HK-2 (cell line): ENCODE results near the gene NUP155.
"Not testable (repeated sequence)": the region's sequence is repeated elsewhere in the genome, so short reads cannot be mapped to it uniquely, and the experiment has no call there.

Source experiments
- DNase-seq: peaks from one replicate; pipeline ENCODE4 v3.0.0-alpha.2; 2018; ENCODE audit not compliant: unreplicated experiment

The NUP155 gene

GRCh38 chr5:37370864-37371726 lies at the start of gene NUP155:
Gene NUP155 (minus strand): TSS chr5:37371106. CDS start chr5:37370977, 129 bp downstream.
- DNase-seq = peak; percentile 92

- DNase-seq = peak; percentile 27
These were observed 46.4 kb upstream of the NUP155 start for GRCh38 chr5:37417347-37417746.

- DNase-seq = not testable (repeated sequence)
These were observed 44.5 kb upstream of the NUP155 start for GRCh38 chr5:37415456-37415855.

- DNase-seq = no peak
These were observed 41.6 kb upstream of the NUP155 start for GRCh38 chr5:37412515-37412914.

GRCh38 chr5:37400501-37400900 lies 29.6 kb upstream of the NUP155 start:
- no peak for DNase-seq

GRCh38 chr5:37396352-37396751 lies 25.4 kb upstream of the NUP155 start:
- DNase-seq = no peak

GRCh38 chr5:37391591-37391990 lies 20.7 kb upstream of the NUP155 start:
- no peak for DNase-seq

GRCh38 chr5:37379100-37379628 lies 8.3 kb upstream of the NUP155 start, which contains the start of gene WDR70:
Gene WDR70 (plus strand): TSS chr5:37379318. CDS start chr5:37379368, 50 bp downstream.
- peak; percentile 79 for DNase-seq

GRCh38 chr5:37378066-37378465 lies 7.2 kb upstream of the NUP155 start:
- DNase-seq = not testable (repeated sequence)

GRCh38 chr5:37375091-37375490 lies 4.2 kb upstream of the NUP155 start:
- DNase-seq = no peak

- DNase-seq = no peak
These were observed 399 bp downstream of the NUP155 start for GRCh38 chr5:37370550-37370863.

- DNase-seq = no peak
These were observed 15.7 kb downstream of the NUP155 start for GRCh38 chr5:37355161-37355560.

- DNase-seq = not testable (repeated sequence)
These were observed 28.2 kb downstream of the NUP155 start for GRCh38 chr5:37342741-37343140.

GRCh38 chr5:37334754-37335153 lies 36.2 kb downstream of the NUP155 start:
- DNase-seq = not testable (repeated sequence)

- DNase-seq = no peak
These were observed 44.4 kb downstream of the NUP155 start for GRCh38 chr5:37326536-37326935.

GRCh38 chr5:37323607-37324006 lies 47.3 kb downstream of the NUP155 start:
- no peak for DNase-seq

- no peak for DNase-seq
These were observed 51.7 kb downstream of the NUP155 start for GRCh38 chr5:37319037-37319782.

- DNase-seq = no peak
These were observed 54.9 kb downstream of the NUP155 start for GRCh38 chr5:37316027-37316426.

- DNase-seq = no peak
These were observed 60.5 kb downstream of the NUP155 start for GRCh38 chr5:37310360-37310759.

GRCh38 chr5:37308793-37309192 lies 62.1 kb downstream of the NUP155 start:
- no peak for DNase-seq

- no peak for DNase-seq
These were observed 66.0 kb downstream of the NUP155 start for GRCh38 chr5:37304888-37305287.

GRCh38 chr5:37296313-37296712 lies 74.6 kb downstream of the NUP155 start:
- DNase-seq = not testable (repeated sequence)
